GM19240 (cell line): ENCODE data around the gene WNT5B.

Experiments used
- DNase-seq: peaks from one replicate; pipeline ENCODE4 v3.0.0; 2011; ENCODE audit warnings: low spot score; ENCODE audit not compliant: insufficient read length

WNT5B gene

GRCh38 chr12:1628666-1629337 is at the start of gene WNT5B:
Gene WNT5B, plus strand, starts transcription at chr12:1629231. Its CDS starts 2,124 bp downstream, at chr12:1631355.
- no peak for DNase-seq

- DNase-seq, result no peak
These were observed 49.2 kb upstream of the WNT5B start for GRCh38 chr12:1579651-1580435.

GRCh38 chr12:1580526-1580925 is 48.5 kb upstream of the WNT5B start:
- no peak for DNase-seq

GRCh38 chr12:1581973-1582708 is 46.9 kb upstream of the WNT5B start:
- DNase-seq, result no peak

GRCh38 chr12:1582709-1583050 is 46.4 kb upstream of the WNT5B start:
- no peak for DNase-seq

GRCh38 chr12:1583421-1584078 is 45.5 kb upstream of the WNT5B start:
- peak; percentile 52 for DNase-seq

GRCh38 chr12:1584326-1584725 is 44.7 kb upstream of the WNT5B start:
- DNase-seq, result no peak

- DNase-seq, result no peak
These were observed 41.0 kb upstream of the WNT5B start for GRCh38 chr12:1587927-1588574.

GRCh38 chr12:1588575-1588947 is 40.5 kb upstream of the WNT5B start:
- no peak for DNase-seq

GRCh38 chr12:1590221-1590979 is 38.6 kb upstream of the WNT5B start:
- DNase-seq, result no peak

GRCh38 chr12:1591034-1591433 is 38.0 kb upstream of the WNT5B start:
- DNase-seq, result no peak

GRCh38 chr12:1591543-1591942 is 37.5 kb upstream of the WNT5B start:
- no peak for DNase-seq

- peak; percentile 29 for DNase-seq
These were observed 36.4 kb upstream of the WNT5B start for GRCh38 chr12:1592444-1593173.

GRCh38 chr12:1593174-1594005 is 35.6 kb upstream of the WNT5B start:
- no peak for DNase-seq

- peak; percentile 21 for DNase-seq
These were observed 35.1 kb upstream of the WNT5B start for GRCh38 chr12:1594006-1594260.

GRCh38 chr12:1594261-1595025 is 34.6 kb upstream of the WNT5B start, which contains the start of gene FBXL14:
Gene FBXL14, minus strand, starts transcription at chr12:1594581. Its CDS starts 515 bp downstream, at chr12:1594066.
- peak; percentile 57 for DNase-seq

GRCh38 chr12:1595026-1595561 is 33.9 kb upstream of the WNT5B start:
- no peak for DNase-seq

GRCh38 chr12:1595690-1596347 is 33.2 kb upstream of the WNT5B start:
- no peak for DNase-seq
